HepG2 (cell line): Measurements from ENCODE around the gene LZTR1. TPM values are rescaled to one million over a fixed set of nuclear protein-coding genes. Genes with fewer than 3 reads are reported as not detected.

Experiments
- CREB1 ChIP-seq, 2 experiments: fragments of 450-650 bp in 1 of 2; IDR thresholded peaks; 2 replicates each; pipeline ENCODE4 v1.6.1; 2016 to 2017; ENCODE audit warnings: control low read depth in 1 of 2, mild to moderate bottlenecking in 1 of 2, missing compliant biosample characterization in 1 of 2, missing genetic modification characterization in 1 of 2
- DR1 ChIP-seq: sonication (generic); formaldehyde crosslinking; IDR thresholded peaks from 2 replicates; pipeline ENCODE4 v1.8.0; 2021; ENCODE audit warnings: mild to moderate bottlenecking, missing genetic modification reagents, inconsistent platforms
- EZH2 ChIP-seq: conservative IDR thresholded peaks from 2 replicates; pipeline ENCODE4 v1.6.1; 2012; ENCODE audit warnings: mild to moderate bottlenecking, low read depth, low read length, moderate library complexity
- JARID2 ChIP-seq: sonication (generic); formaldehyde crosslinking; IDR thresholded peaks from 2 replicates; pipeline ENCODE4 v1.8.1; 2023; ENCODE audit warnings: missing genetic modification reagents, inconsistent platforms; ENCODE audit not compliant: insufficient replicate concordance
- NFYB ChIP-seq: sonication (generic); formaldehyde crosslinking; IDR thresholded peaks from 2 replicates; pipeline ENCODE4 v1.4.0; 2020; ENCODE audit warnings: missing genetic modification reagents
- PLRG1 ChIP-seq: fragments of 450-650 bp; conservative IDR thresholded peaks from 2 replicates; pipeline ENCODE4 v1.6.1; 2016
- SMAD1 ChIP-seq: sonication (generic); formaldehyde crosslinking; IDR thresholded peaks from 2 replicates; pipeline ENCODE4 v1.4.0; 2020; ENCODE audit warnings: missing genetic modification reagents, low read depth, mild to moderate bottlenecking, borderline replicate concordance
- SNAPC2 ChIP-seq: sonication (generic); formaldehyde crosslinking; IDR thresholded peaks from 2 replicates; pipeline ENCODE4 v1.8.1; 2022; ENCODE audit warnings: mild to moderate bottlenecking, missing genetic modification reagents
- SNAPC4 ChIP-seq: sonication (generic); formaldehyde crosslinking; IDR thresholded peaks from 2 replicates; pipeline ENCODE4 v1.4.0; 2020; ENCODE audit warnings: mild to moderate bottlenecking, missing genetic modification reagents
- SRSF9 ChIP-seq: fragments of 200-400 bp; formaldehyde crosslinking; IDR thresholded peaks from 2 replicates; pipeline ENCODE4 v1.6.1; 2018; ENCODE audit warnings: borderline replicate concordance, mild to moderate bottlenecking, low read depth, low read length; ENCODE audit not compliant: insufficient read depth, poor library complexity, severe bottlenecking
- TEAD2 ChIP-seq: sonication (generic); formaldehyde crosslinking; IDR thresholded peaks from 2 replicates; pipeline ENCODE4 v1.9.0; 2021; ENCODE audit warnings: missing genetic modification reagents
- ZFP37 ChIP-seq: sonication (generic); formaldehyde crosslinking; IDR thresholded peaks from 2 replicates; pipeline ENCODE4 v1.4.0; 2020; ENCODE audit warnings: missing genetic modification reagents, borderline replicate concordance
- ZHX1 ChIP-seq: sonication (generic); formaldehyde crosslinking; IDR thresholded peaks from 2 replicates; pipeline ENCODE4 v1.8.1; 2022; ENCODE audit warnings: low read depth, mild to moderate bottlenecking, missing genetic modification reagents
- ZNF121 ChIP-seq: sonication (generic); formaldehyde crosslinking; IDR thresholded peaks from 2 replicates; pipeline ENCODE4 v1.5.0; 2020; ENCODE audit warnings: mild to moderate bottlenecking, missing genetic modification reagents
- ZNF230 ChIP-seq: sonication (generic); formaldehyde crosslinking; IDR thresholded peaks from 2 replicates; pipeline ENCODE4 v1.4.0; 2020; ENCODE audit warnings: mild to moderate bottlenecking, missing genetic modification reagents
- ZNF232 ChIP-seq: sonication (generic); formaldehyde crosslinking; IDR thresholded peaks from 2 replicates; pipeline ENCODE4 v1.4.0; 2020; ENCODE audit warnings: missing genetic modification reagents, borderline replicate concordance
- ZNF34 ChIP-seq: sonication (generic); formaldehyde crosslinking; IDR thresholded peaks from 2 replicates; pipeline ENCODE4 v1.4.0; 2020; ENCODE audit warnings: mild to moderate bottlenecking, missing genetic modification reagents, borderline replicate concordance
- ZNF562 ChIP-seq: sonication (generic); formaldehyde crosslinking; IDR thresholded peaks from 2 replicates; pipeline ENCODE4 v1.8.0; 2022; ENCODE audit warnings: missing genetic modification reagents, borderline replicate concordance
- ZNF569 ChIP-seq: sonication (generic); formaldehyde crosslinking; IDR thresholded peaks from 2 replicates; pipeline ENCODE4 v1.5.0; 2020; ENCODE audit warnings: mild to moderate bottlenecking, missing genetic modification reagents, moderate library complexity, borderline replicate concordance
- ZNF616 ChIP-seq: sonication (generic); formaldehyde crosslinking; IDR thresholded peaks from 2 replicates; pipeline ENCODE4 v1.5.0; 2020; ENCODE audit warnings: low read depth, mild to moderate bottlenecking, missing genetic modification reagents
- ZNF703 ChIP-seq: sonication (generic); formaldehyde crosslinking; IDR thresholded peaks from 2 replicates; pipeline ENCODE4 v1.5.1; 2020; ENCODE audit warnings: missing genetic modification reagents, mild to moderate bottlenecking, moderate library complexity, borderline replicate concordance
- ZNF841 ChIP-seq: sonication (generic); formaldehyde crosslinking; IDR thresholded peaks from 2 replicates; pipeline ENCODE4 v1.8.1; 2023; ENCODE audit warnings: missing genetic modification reagents, borderline replicate concordance
- polyA plus RNA-seq, 8 experiments: library from polyadenylated mRNA; depleted of rRNA in 3 of 8; stranded (reverse) in 7 of 8; unstranded in 1 of 8; fragments of >200 nt; fragmentation: Illumina TruSeq in 4 of 8; extraction: Trizol in 4 of 8; gene quantifications; 2 replicates each; pipeline versions ENCODE4 v1.2.1 to v1.2.3, GENCODE V29; 2011 to 2016; ENCODE audit warnings: low read depth in 4 of 8, missing spikeins in 1 of 8, mixed read lengths in 1 of 8; ENCODE audit not compliant: insufficient read depth in 1 of 8
- total RNA-seq, 5 experiments: library from RNA; depleted of rRNA; stranded (reverse); fragments of >200 nt; fragmentation: Illumina TruSeq; extraction: Trizol; gene quantifications; 2 replicates each; pipeline ENCODE4 v1.2.3, GENCODE V29; 2016; ENCODE audit warnings: low read depth in 1 of 5

Gene LZTR1
- total and polyA plus RNA-seq, 2 of the 13 experiments (the other 11 are each of a cell fraction or from before 2014, with no cell fraction given): 21.8 to 22.4 TPM

- TF ChIP-seq DR1 (peak; percentile 53), SMAD1 (no peak; the same call in none of the 2 replicates), CREB1 (IDR thresholded peaks at IDR 0.05) (peak; percentile 75), CREB1 (CRISPR knock-in tag; IDR thresholded peaks at IDR 0.05) (peak; percentile 86), TEAD2 (0 out of 2 replicates have a peak, but pooled peaks have one; percentile 14), ZNF34 (CRISPR knock-in tag) (no peak), SNAPC2 (CRISPR knock-in tag) (no peak; the same call in 1 of the 2 replicates), ZHX1 (CRISPR knock-in tag) (peak; percentile 59), ZNF232 (CRISPR knock-in tag) (no peak; the same call in none of the 2 replicates), ZFP37 (0 out of 2 replicates have a peak, but pooled peaks have one; percentile 81), ZNF703 (CRISPR knock-in tag) (no peak), NFYB (CRISPR knock-in tag) (no peak), ZNF616 (CRISPR knock-in tag) (peak; percentile 34), PLRG1 (no peak), ZNF569 (CRISPR knock-in tag) (no peak), ZNF121 (CRISPR knock-in tag) (0 out of 2 replicates have a peak, but pooled peaks have one; percentile 33), SNAPC4 (peak; percentile 93), ZNF562 (CRISPR knock-in tag) (peak; percentile 72; the same call in 1 of the 2 replicates), ZNF841 (CRISPR knock-in tag) (no peak), JARID2 (peak; percentile 84), ZNF230 (CRISPR knock-in tag) (peak; percentile 69), SRSF9 (no peak), EZH2 (no peak)
Observed at GRCh38 chr22:21001601-21002325, 19.7 kb downstream of the LZTR1 start, which contains the start of gene THAP7 (continued).
